Naive thymus-derived CD4-positive, alpha-beta T cell (primary cell): Measurements from ENCODE around the gene DPP8. TPM values are rescaled to one million over a fixed set of nuclear protein-coding genes. Genes with fewer than 3 reads are reported as not detected.

Experiments
- ATAC-seq: fragments of 150-1000 bp; cut with Tn5 transposase; 2 replicates; pipeline ENCODE4 v1.10.0; 2021; ENCODE audit warnings: mild to moderate bottlenecking, moderate library complexity
- CTCF ChIA-PET: fragments of 350-600 bp; sonication (Branson Sonifier 250); formaldehyde crosslinking; loops from one replicate; lab custom pipeline; 2021; ENCODE audit warnings: antibody characterized with exemption; lab: Charles Lee
- POLR2A ChIA-PET: fragments of 350-600 bp; sonication (Branson Sonifier 250); formaldehyde crosslinking; loops from one replicate; lab custom pipeline; 2021; ENCODE audit warnings: antibody characterized with exemption, inconsistent platforms; lab: Charles Lee
- DNase-seq, 9 donors: peaks; one replicate each; pipeline versions ENCODE4 v3.0.0 to v3.0.0-alpha.2; 2020 to 2022; ENCODE audit warnings: mixed read lengths in 1 of 9
- H3K27ac ChIP-seq: one replicate; pipeline ENCODE4 v1.7.0; 2013; ENCODE audit warnings: mild to moderate bottlenecking, low read depth, low read length, moderate library complexity
- H3K27me3 ChIP-seq, 2 donors: one replicate each; pipeline ENCODE4 v1.7.0; 2013; ENCODE audit warnings: low read length in 2 of 2, mild to moderate bottlenecking in 2 of 2, moderate library complexity in 2 of 2; ENCODE audit not compliant: control insufficient read depth in 2 of 2, insufficient read depth in 2 of 2
- H3K36me3 ChIP-seq, 3 experiments: 1 replicate in 2 of 3; 2 replicates in 1 of 3; pipeline ENCODE4 v1.7.0; 2013; ENCODE audit warnings: low read length in 3 of 3, mild to moderate bottlenecking in 3 of 3, moderate library complexity in 1 of 3; ENCODE audit not compliant: insufficient read depth in 3 of 3, control insufficient read depth in 2 of 3
- H3K4me1 ChIP-seq, 2 donors: one replicate each; pipeline ENCODE4 v1.7.0; 2013; ENCODE audit warnings: low read length in 2 of 2, mild to moderate bottlenecking in 2 of 2, moderate library complexity in 1 of 2; ENCODE audit not compliant: control insufficient read depth in 2 of 2, insufficient read depth in 2 of 2
- H3K4me3 ChIP-seq: 2 replicates; pipeline ENCODE4 v1.7.0; 2013; ENCODE audit warnings: mild to moderate bottlenecking, low read length
- H3K9me3 ChIP-seq, 3 experiments: 1 replicate in 2 of 3; 2 replicates in 1 of 3; pipeline ENCODE4 v1.7.0; 2013; ENCODE audit warnings: low read length in 3 of 3; ENCODE audit not compliant: control insufficient read depth in 2 of 3
- H3K27ac Mint-ChIP-seq, 9 donors: one replicate each; pipeline ENCODE4 v1.8.0; 2020 to 2022; ENCODE audit warnings: mixed read lengths in 9 of 9, mild to moderate bottlenecking in 8 of 9, moderate library complexity in 5 of 9, inconsistent platforms in 2 of 9
- H3K27me3 Mint-ChIP-seq, 5 donors: one replicate each; pipeline ENCODE4 v1.8.0; 2021 to 2022; ENCODE audit warnings: mixed read lengths in 5 of 5, mild to moderate bottlenecking in 1 of 5
- H3K36me3 Mint-ChIP-seq, 5 donors: one replicate each; pipeline ENCODE4 v1.8.0; 2020 to 2022; ENCODE audit warnings: mixed read lengths in 5 of 5, mild to moderate bottlenecking in 3 of 5, inconsistent platforms in 1 of 5
- H3K4me1 Mint-ChIP-seq, 7 donors: one replicate each; pipeline ENCODE4 v1.8.0; 2020 to 2022; ENCODE audit warnings: mixed read lengths in 7 of 7, mild to moderate bottlenecking in 3 of 7, inconsistent platforms in 1 of 7
- H3K4me3 Mint-ChIP-seq, 10 donors: one replicate each; pipeline ENCODE4 v1.8.0; 2020 to 2022; ENCODE audit warnings: mild to moderate bottlenecking in 10 of 10, mixed read lengths in 10 of 10, moderate library complexity in 6 of 10, inconsistent platforms in 2 of 10
- H3K9me3 Mint-ChIP-seq, 11 donors: one replicate each; pipeline ENCODE4 v1.8.0; 2020 to 2022; ENCODE audit warnings: mixed read lengths in 11 of 11, mild to moderate bottlenecking in 4 of 11, inconsistent platforms in 1 of 11, moderate library complexity in 1 of 11
- intact Hi-C, 2 donors: fragments of 100-400 bp; cut with micrococcal nuclease; formaldehyde crosslinking; loops; one replicate each; pipeline ENCODE4 v1.15.1; 2023
- polyA plus RNA-seq, 2 donors: library from polyadenylated mRNA; unstranded; fragments of 300-500 nt; fragmentation: Illumina TruSeq; gene quantifications; one replicate each; pipeline ENCODE4 v1.2.3, GENCODE V29; 2021
- total RNA-seq, 6 experiments: library from RNA in 5 of 6; stranded (reverse) in 5 of 6; gene quantifications; 1 replicate in 5 of 6; 2 replicates in 1 of 6; pipeline ENCODE4 v1.2.3 and lab custom pipeline; 2021 to 2026

The DPP8 gene
- total and polyA plus RNA-seq, 7 experiments from 2014 or later, result 38.4 to 54.6 (median 40.8) TPM

- intact Hi-C loops, result loop anchor here (1.0 kb wide), 3 partner anchors 13 to 339 kb away; partner anchors contain the start of genes DPP8 (in 2 of the 2), INTS14 (in 1 of the 2) and RAB11A (in 1 of the 2)
- peak overlapping the region; percentile 67 to 91 (median 86) for H3K4me3 Mint-ChIP-seq
- no peak for ATAC-seq
Observed at GRCh38 chr15:65529762-65530317, 12.4 kb upstream of the DPP8 start.

GRCh38 chr15:65528461-65529060 lies 11.1 kb upstream of the DPP8 start:
- no peak overlapping the region for H3K27ac ChIP-seq
- Mint-ChIP-seq H3K36me3 (peaks cover 0 to 2% (median 0%) of the 10 kb centered on the region in 5 donors), H3K4me3 (peak overlapping the region in 2 of 10 donors; percentile 4 to 12), H3K9me3 (no peaks in the 10 kb centered on the region), H3K4me1 (peaks cover 12 to 30% (median 26%) of the 10 kb centered on the region in 7 donors), H3K27me3 (no peaks in the 10 kb centered on the region), H3K27ac (peak overlapping the region in 3 of 9 donors; percentile 5 to 42 (median 18))
- DNase-seq (no peak), ATAC-seq (no peak)
- peaks cover 8 to 13% of the 10 kb centered on the region in 2 donors for H3K4me1 ChIP-seq
- CTCF ChIA-PET, result no interaction called here
- intact Hi-C loops, result no loop called here
- H3K9me3 ChIP-seq, result no peaks in the 10 kb centered on the region
- H3K4me3 ChIP-seq, result no peak overlapping the region
- no peaks in the 10 kb centered on the region for H3K27me3 ChIP-seq
- POLR2A ChIA-PET, result interaction anchor here (0.7 kb wide), 1 partner anchor 27 kb away, joined by 3 read pairs; no protein-coding TSS in a partner anchor
- H3K36me3 ChIP-seq, result no peaks in the 10 kb centered on the region

More at GRCh38 chr15:65529762-65530317, 12.4 kb upstream of the DPP8 start:
- no peaks in the 10 kb centered on the region for H3K9me3 Mint-ChIP-seq
- peak overlapping the region; percentile 26 to 94 (median 85) for H3K27ac Mint-ChIP-seq
- CTCF ChIA-PET, result interaction anchor here (1.1 to 1.4 kb wide), 3 partner anchors 12 to 303 kb away, joined by 3 to 4 read pairs (median 4); no protein-coding TSS in a partner anchor
- peaks cover 0 to 4% (median 0%) of the 10 kb centered on the region in 5 donors for H3K36me3 Mint-ChIP-seq
- Histone ChIP-seq H3K27ac (peak overlapping the region; percentile 79), H3K9me3 (no peaks in the 10 kb centered on the region), H3K27me3 (no peaks in the 10 kb centered on the region), H3K36me3 (no peaks in the 10 kb centered on the region), H3K4me3 (peak overlapping the region; percentile 94), H3K4me1 (peaks cover 8 to 13% of the 10 kb centered on the region in 2 donors)
- POLR2A ChIA-PET, result interaction anchor here (0.6 to 2.6 kb wide), 4 partner anchors 13 to 341 kb away, joined by 3 to 22 read pairs (median 5); partner anchors contain the start of gene DPP8
- H3K27me3 Mint-ChIP-seq, result no peaks in the 10 kb centered on the region
- no peak for DNase-seq
- H3K4me1 Mint-ChIP-seq, result peaks cover 21 to 40% (median 36%) of the 10 kb centered on the region in 7 donors

GRCh38 chr15:65525622-65526021 lies 8.1 kb upstream of the DPP8 start:
- Mint-ChIP-seq H3K9me3 (no peaks in the 10 kb centered on the region), H3K36me3 (no peaks in the 10 kb centered on the region), H3K27me3 (no peaks in the 10 kb centered on the region), H3K4me3 (peak overlapping the region in 1 of 10 donors; percentile 45), H3K4me1 (peaks cover 4 to 6% (median 5%) of the 10 kb centered on the region in 7 donors), H3K27ac (no peak overlapping the region)
- intact Hi-C loops, result no loop called here
- ChIA-PET POLR2A (interaction anchor here (0.6 to 1.0 kb wide), 3 partner anchors 9 to 1772 kb away, joined by 3 to 5 read pairs (median 4); partner anchors contain the start of gene DPP8), CTCF (no interaction called here)
- Histone ChIP-seq H3K4me3 (no peak overlapping the region), H3K36me3 (no peaks in the 10 kb centered on the region), H3K27ac (no peak overlapping the region), H3K4me1 (peaks cover 3% of the 10 kb centered on the region in 2 donors), H3K9me3 (no peaks in the 10 kb centered on the region), H3K27me3 (no peaks in the 10 kb centered on the region)
- DNase-seq (no peak), ATAC-seq (no peak)

- ChIA-PET POLR2A (interaction anchor here (0.6 kb wide), 1 partner anchor 193 kb away, joined by 3 read pairs; no protein-coding TSS in a partner anchor), CTCF (no interaction called here)
- ATAC-seq (no peak), DNase-seq (no peak)
- Mint-ChIP-seq H3K27me3 (no peaks in the 10 kb centered on the region), H3K4me1 (no peaks in the 10 kb centered on the region), H3K36me3 (no peaks in the 10 kb centered on the region), H3K9me3 (no peaks in the 10 kb centered on the region), H3K4me3 (no peak overlapping the region), H3K27ac (no peak overlapping the region)
- no peak overlapping the region for H3K27ac ChIP-seq
- no peaks in the 10 kb centered on the region for H3K36me3 ChIP-seq
- intact Hi-C loops, result no loop called here
- no peak overlapping the region for H3K4me3 ChIP-seq
- no peaks in the 10 kb centered on the region for H3K4me1 ChIP-seq
- no peaks in the 10 kb centered on the region for H3K9me3 ChIP-seq
- H3K27me3 ChIP-seq, result no peaks in the 10 kb centered on the region
Observed at GRCh38 chr15:65524226-65524625, 6.7 kb upstream of the DPP8 start.

GRCh38 chr15:65521350-65521749 lies 3.9 kb upstream of the DPP8 start:
- H3K9me3 Mint-ChIP-seq, result peaks cover 0 to 3% (median 0%) of the 10 kb centered on the region in 11 donors
- H3K27ac Mint-ChIP-seq, result peak overlapping the region in 1 of 9 donors; percentile 42
- no peaks in the 10 kb centered on the region for H3K27me3 Mint-ChIP-seq
- H3K4me1 Mint-ChIP-seq, result peaks cover 6 to 14% (median 9%) of the 10 kb centered on the region in 7 donors
- Histone ChIP-seq H3K36me3 (peaks cover 0 to 10% (median 0%) of the 10 kb centered on the region in 3 experiments), H3K4me1 (peaks cover 4 to 6% of the 10 kb centered on the region in 2 donors), H3K9me3 (no peaks in the 10 kb centered on the region), H3K4me3 (no peak overlapping the region), H3K27ac (no peak overlapping the region), H3K27me3 (no peaks in the 10 kb centered on the region)
- CTCF ChIA-PET, result no interaction called here
- H3K36me3 Mint-ChIP-seq, result peaks cover 0 to 5% (median 0%) of the 10 kb centered on the region in 5 donors
- no peak for ATAC-seq
- DNase-seq, result no peak
- H3K4me3 Mint-ChIP-seq, result no peak overlapping the region
- POLR2A ChIA-PET, result no interaction called here
- intact Hi-C loops, result no loop called here

GRCh38 chr15:65518633-65519285 lies 1.3 kb upstream of the DPP8 start:
- no peak for ATAC-seq
- H3K27me3 Mint-ChIP-seq, result no peaks in the 10 kb centered on the region
- no peaks in the 10 kb centered on the region for H3K9me3 ChIP-seq
- peaks cover 21 to 38% (median 33%) of the 10 kb centered on the region in 7 donors for H3K4me1 Mint-ChIP-seq
- peaks cover 0 to 3% (median 0%) of the 10 kb centered on the region in 11 donors for H3K9me3 Mint-ChIP-seq
- no peak overlapping the region for H3K4me3 Mint-ChIP-seq
- no peak for DNase-seq
- intact Hi-C loops, result no loop called here
- peaks cover 0 to 5% (median under 1%) of the 10 kb centered on the region in 5 donors for H3K36me3 Mint-ChIP-seq
- peaks cover 14 to 22% of the 10 kb centered on the region in 2 donors for H3K4me1 ChIP-seq
- H3K27me3 ChIP-seq, result no peaks in the 10 kb centered on the region
- peak overlapping the region in 1 of 9 donors; percentile 43 for H3K27ac Mint-ChIP-seq
- H3K36me3 ChIP-seq, result peaks cover 0 to 16% (median 5%) of the 10 kb centered on the region in 3 experiments
- CTCF ChIA-PET, result no interaction called here
- no peak overlapping the region for H3K27ac ChIP-seq
- H3K4me3 ChIP-seq, result no peak overlapping the region
- POLR2A ChIA-PET, result interaction anchor here (0.5 to 0.7 kb wide), 5 partner anchors 8 to 1058 kb away, joined by 3 to 4 read pairs (median 3); partner anchors contain the start of gene ZNF609
